Pancreas (tissue), 10 donors: ENCODE results near the gene ETS1. TPM values are rescaled to one million over a fixed set of nuclear protein-coding genes. Genes with fewer than 3 reads are reported as not detected.
A peak's percentile ranks its signal among the peaks of the same experiment; 100 is the strongest.

Experiments used
- ATAC-seq, 4 donors: fragments of 200-7000 bp; cut with Tn5 transposase; one replicate each; pipeline versions ENCODE4 v1.8.0 to v1.9.1; 2020; ENCODE audit warnings: mild to moderate bottlenecking in 4 of 4, moderate library complexity in 4 of 4
- DNase-seq, 6 donors: peaks; one replicate each; pipeline ENCODE4 v3.0.0-alpha.2; 2020
- FAIRE-seq: peaks from 2 replicates; lab custom pipeline; 2012; peaks lifted over from hg19 to GRCh38; lab: Jason Lieb, UNC
- H3K27ac ChIP-seq, 4 donors: fragments of 200-600 bp; sonication (generic); 1 replicate in 3 of 4; 2 replicates in 1 of 4; pipeline versions ENCODE4 v1.5.0 to v1.8.0; 2020
- H3K27me3 ChIP-seq, 4 donors: fragments of 200-600 bp; one replicate each; pipeline ENCODE4 v1.8.0; 2021
- H3K36me3 ChIP-seq, 3 donors: fragments of 200-600 bp; sonication (generic) in 1 of 3; one replicate each; pipeline versions ENCODE4 v1.5.0 to v1.8.0; 2020 to 2021
- H3K4me1 ChIP-seq, 3 donors: fragments of 200-600 bp; one replicate each; pipeline ENCODE4 v1.8.0; 2021
- H3K4me3 ChIP-seq, 4 donors: fragments of 200-600 bp; sonication (generic) in 2 of 4; one replicate each; pipeline versions ENCODE4 v1.5.0 to v1.8.0; 2020 to 2021
- H3K9me3 ChIP-seq, 4 donors: fragments of 200-600 bp; one replicate each; pipeline ENCODE4 v1.8.0; 2021
- CTCF ChIP-seq, 4 donors: fragments of 200-600 bp; sonication (generic) in 3 of 4; IDR thresholded peaks; one replicate each; pipeline versions ENCODE4 v1.5.0 to v1.8.0; 2021; ENCODE audit warnings: antibody characterized with exemption in 4 of 4
- WGBS, 2 donors: extraction: QIAGEN DNeasy Blood & Tissue Kit; methylation state at CpG; one replicate each; pipeline ENCODE4 v1.1.7; 2013; 5-methylcytosine and 5-hydroxymethylcytosine counted together
- intact Hi-C, 3 donors: fragments of 100-400 bp; cut with DNase I; formaldehyde crosslinking; loops; one replicate each; pipeline versions ENCODE4 v1.11.1 to v1.14.2; 2022
- polyA plus RNA-seq, 2 donors: library from polyadenylated mRNA; stranded (reverse); fragments of 200-250 nt; gene quantifications; one replicate each; pipeline ENCODE4 v1.2.3, GENCODE V29; 2013
- total RNA-seq, 6 donors: library from RNA; stranded (reverse); fragmentation: NEBNext Ultra II Directional in 4 of 6; extraction: Animal tissue kit (Norgen Biotek cat#: 25700) in 4 of 6; gene quantifications; one replicate each; pipeline versions ENCODE4 v1.2.1 to v1.2.4, GENCODE V29; 2021 to 2023
- donor health status: healthy with polysubstance abuse.
- donor health status: DM: no; HTN: no; CAD: no; lungs with moderate emphysema.
- donor health status: DM: no; HTN: no; CAD: no.
- donor health status: control.
- donor health status: control.
- donor health status: Bipolar disorder and iron deficiency.
- donor health status: DM: yes; HTN: yes; CAD: no.
- donor health status: DM: no; HTN: no; CAD: no.
- donor health status: DM: no; HTN: no; CAD: no.
- donor health status: DM: yes; HTN: yes; CAD: no.

The ETS1 gene
- total and polyA plus RNA-seq, 8 donors = 5.4 to 26.6 (median 13.0) TPM

GRCh38 chr11:128488471-128488870 is 98.9 kb downstream of the ETS1 start:
- 92 to 96% methylated on average over 5 of the region's 5 CpGs for WGBS, 2 donors
- Histone ChIP-seq H3K27me3 (no peaks in the 10 kb centered on the region), H3K27ac (no peak overlapping the region), H3K4me1 (peaks cover 0 to under 1% (median 0%) of the 10 kb centered on the region in 3 donors), H3K36me3 (no peaks in the 10 kb centered on the region), H3K9me3 (no peaks in the 10 kb centered on the region), H3K4me3 (no peak overlapping the region)
- FAIRE-seq (no peak), DNase-seq (no peak), ATAC-seq (peak in 1 of 4 donors; percentile 38)
- TF ChIP-seq CTCF (IDR thresholded peaks at IDR 0.05) = no peak
- intact Hi-C loops = no loop called here

- no peak overlapping the region for H3K27ac ChIP-seq
- WGBS, 2 donors = 82 to 86% methylated on average over 5 of the region's 5 CpGs
These were observed 99.4 kb downstream of the ETS1 start for GRCh38 chr11:128487978-128488377.

GRCh38 chr11:128484172-128484571 is 103.2 kb downstream of the ETS1 start:
- Histone ChIP-seq H3K4me1 (peaks cover 0 to 13% (median 0%) of the 10 kb centered on the region in 3 donors), H3K9me3 (no peaks in the 10 kb centered on the region), H3K36me3 (peaks cover 0 to 5% (median 0%) of the 10 kb centered on the region in 3 donors), H3K4me3 (no peak overlapping the region), H3K27ac (no peak overlapping the region), H3K27me3 (no peaks in the 10 kb centered on the region)
- TF ChIP-seq CTCF (IDR thresholded peaks at IDR 0.05) = peak in 1 of 4 donors; percentile 15
- DNase-seq (no peak), FAIRE-seq (no peak), ATAC-seq (peak in 2 of 4 donors; percentile 60 to 61)
- WGBS, 2 donors = 62 to 67% methylated on average over 4 of the region's 4 CpGs
- intact Hi-C loops = no loop called here

More at GRCh38 chr11:128487978-128488377, 99.4 kb downstream of the ETS1 start:
- H3K36me3 ChIP-seq = no peaks in the 10 kb centered on the region
- no peak for ATAC-seq
- FAIRE-seq = no peak
- H3K4me3 ChIP-seq = no peak overlapping the region
- no peak for DNase-seq
- intact Hi-C loops = no loop called here
- TF ChIP-seq CTCF (IDR thresholded peaks at IDR 0.05) = no peak
- no peaks in the 10 kb centered on the region for H3K4me1 ChIP-seq
- H3K27me3 ChIP-seq = no peaks in the 10 kb centered on the region
- no peaks in the 10 kb centered on the region for H3K9me3 ChIP-seq

- H3K4me3 ChIP-seq = no peak overlapping the region
- no peak for TF ChIP-seq CTCF (IDR thresholded peaks at IDR 0.05)
- 81 to 86% methylated on average over 7 of the region's 7 CpGs for WGBS, 2 donors
These were observed 104.1 kb downstream of the ETS1 start for GRCh38 chr11:128483211-128483788.

More at GRCh38 chr11:128483211-128483788, 104.1 kb downstream of the ETS1 start:
- Histone ChIP-seq H3K4me1 (peaks cover 0 to 13% (median 0%) of the 10 kb centered on the region in 3 donors), H3K36me3 (peaks cover 0 to 5% (median 0%) of the 10 kb centered on the region in 3 donors), H3K9me3 (no peaks in the 10 kb centered on the region), H3K27ac (no peak overlapping the region), H3K27me3 (no peaks in the 10 kb centered on the region)
- ATAC-seq (peak in 1 of 4 donors; percentile 39), FAIRE-seq (no peak), DNase-seq (no peak)
- intact Hi-C loops = no loop called here
